GM18498 (cell line): ENCODE results near the gene ZNF26.

ENCODE experiments used
- ATAC-seq: cut with Tn5 transposase; IDR thresholded peaks from one replicate; pipeline ENCODE4 v1.9.1; 2021; ENCODE audit warnings: mild to moderate bottlenecking, moderate library complexity; ENCODE audit not compliant: unreplicated experiment

The ZNF26 gene

GRCh38 chr12:133058203-133059113 is 72.3 kb downstream of the ZNF26 start:
- ATAC-seq: no peak

GRCh38 chr12:133061954-133062353 is 75.8 kb downstream of the ZNF26 start:
- ATAC-seq: no peak

- no peak for ATAC-seq
Measured at GRCh38 chr12:133063556-133063955, 77.4 kb downstream of the ZNF26 start.

GRCh38 chr12:133073836-133074235 is 87.7 kb downstream of the ZNF26 start:
- ATAC-seq: no peak
